Mesodermal cell (in vitro differentiated cells): ENCODE measurements around the gene OR7A17.

Experiments
- H3K27ac ChIP-seq: 2 replicates; pipeline ENCODE4 v1.7.0; 2013; ENCODE audit warnings: mild to moderate bottlenecking, low read depth, low read length, moderate library complexity; ENCODE audit not compliant: severe bottlenecking
- H3K36me3 ChIP-seq: 2 replicates; pipeline ENCODE4 v1.7.1; 2013; ENCODE audit warnings: mild to moderate bottlenecking, low read length, moderate library complexity; ENCODE audit not compliant: control insufficient read depth, insufficient read depth
- H3K4me1 ChIP-seq: one replicate; pipeline ENCODE4 v1.7.1; 2013; ENCODE audit warnings: mild to moderate bottlenecking, low read length; ENCODE audit not compliant: insufficient read depth, control insufficient read depth, poor library complexity, severe bottlenecking
- H3K4me3 ChIP-seq: 2 replicates; pipeline ENCODE4 v1.7.0; 2013; ENCODE audit warnings: low read length, control low read depth, mild to moderate bottlenecking; ENCODE audit not compliant: insufficient read depth, poor library complexity, severe bottlenecking; ENCODE audit errors: extremely low read depth
- H3K9me3 ChIP-seq: 2 replicates; pipeline ENCODE4 v1.7.1; 2013; ENCODE audit warnings: mild to moderate bottlenecking, low read length, moderate library complexity; ENCODE audit not compliant: control insufficient read depth
- WGBS, 2 experiments: methylation state at CpG; one replicate each; pipeline ENCODE4 v1.1.5; 2013; ENCODE audit warnings: missing lambda C conversion rate in 2 of 2; ENCODE audit not compliant: insufficient coverage in 2 of 2; 5-methylcytosine and 5-hydroxymethylcytosine counted together

The OR7A17 gene

DNA sequence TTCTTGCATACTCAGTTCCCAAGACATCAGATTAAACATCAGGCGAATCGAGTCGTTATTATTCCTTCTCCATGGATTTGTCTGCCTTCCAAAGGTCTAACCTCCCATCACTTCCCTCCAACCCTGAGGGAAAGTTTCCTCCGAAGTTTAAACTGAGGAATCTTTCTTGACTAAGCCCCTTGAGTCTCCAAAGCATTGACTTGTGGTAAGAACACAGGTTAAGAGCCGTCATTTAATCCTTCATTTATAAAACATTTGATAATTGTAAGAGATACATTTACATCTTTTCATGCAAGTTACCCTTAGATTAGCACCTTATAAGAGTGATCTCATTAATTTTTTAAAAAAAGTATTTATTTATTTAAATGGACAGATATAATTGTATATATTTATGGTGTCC, 37.1 kb downstream of the OR7A17 start, which contains the start of gene OR7A10:
TSS of gene OR7A10 (minus strand) at position 101 of the 400 bp plus-strand sequence. CDS start 7,045 bp downstream, outside the sequence.
- Histone ChIP-seq H3K9me3 (peaks cover 36% of the 10 kb centered on the region), H3K4me1 (no peaks in the 10 kb centered on the region), H3K4me3 (no peak within 1 kb of the TSS), H3K27ac (no peak within 1 kb of the TSS), H3K36me3 (no peaks in the 10 kb centered on the region)
- 89 to 90% methylated on average over 3 of the region's 5 CpGs for WGBS, 2 experiments

DNA sequence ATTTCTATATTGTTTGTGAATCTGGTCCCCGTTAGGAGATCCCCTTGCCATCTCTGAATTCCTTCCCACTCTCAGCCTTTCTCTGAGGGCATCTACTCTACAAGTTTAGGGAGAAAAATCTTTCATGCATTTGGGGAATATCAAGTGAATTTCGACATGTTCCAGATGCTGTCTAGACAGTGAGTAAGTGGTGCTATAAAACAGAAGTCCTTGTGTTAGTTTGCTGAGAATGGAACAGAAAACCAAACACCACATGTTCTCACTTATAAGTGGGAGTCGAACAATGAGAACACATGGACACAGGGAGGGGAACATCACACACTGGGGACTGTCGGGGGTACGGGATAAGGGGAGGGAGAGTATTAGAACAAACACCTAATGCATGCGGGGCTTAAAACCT, 42.4 kb downstream of the OR7A17 start:
- WGBS, 2 experiments, result 100% methylated on average over 1 of the region's 6 CpGs; no CpG with 5 or more reads in 1 of the 2 experiments
- no peak overlapping the region for H3K27ac ChIP-seq
- H3K4me1 ChIP-seq, result no peaks in the 10 kb centered on the region
- no peaks in the 10 kb centered on the region for H3K36me3 ChIP-seq
- no peak overlapping the region for H3K4me3 ChIP-seq
- peaks cover 37% of the 10 kb centered on the region for H3K9me3 ChIP-seq

DNA sequence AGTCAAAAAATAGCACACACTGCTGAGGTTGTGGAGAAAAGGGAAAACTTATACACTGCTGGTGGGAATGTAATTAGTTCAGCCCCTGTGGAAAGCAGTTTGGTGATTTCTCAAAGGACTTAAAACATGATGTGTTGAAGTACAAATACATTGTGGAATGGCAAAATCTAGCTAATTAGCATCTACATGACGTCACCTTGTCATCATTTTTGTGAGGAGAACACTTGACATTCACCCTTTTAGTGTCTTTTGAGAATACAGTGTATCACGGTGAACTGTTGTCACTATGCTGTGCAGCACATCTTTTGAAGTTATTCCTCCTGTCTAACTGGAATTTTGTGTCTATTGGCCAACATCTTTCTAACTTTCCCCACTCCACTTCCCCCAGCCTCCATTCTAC, 42.8 kb downstream of the OR7A17 start:
- Histone ChIP-seq H3K9me3 (peaks cover 33% of the 10 kb centered on the region), H3K4me3 (no peak overlapping the region), H3K36me3 (no peaks in the 10 kb centered on the region), H3K27ac (no peak overlapping the region), H3K4me1 (no peaks in the 10 kb centered on the region)
- 49 to 50% methylated on average over 2 of the region's 2 CpGs for WGBS, 2 experiments

DNA sequence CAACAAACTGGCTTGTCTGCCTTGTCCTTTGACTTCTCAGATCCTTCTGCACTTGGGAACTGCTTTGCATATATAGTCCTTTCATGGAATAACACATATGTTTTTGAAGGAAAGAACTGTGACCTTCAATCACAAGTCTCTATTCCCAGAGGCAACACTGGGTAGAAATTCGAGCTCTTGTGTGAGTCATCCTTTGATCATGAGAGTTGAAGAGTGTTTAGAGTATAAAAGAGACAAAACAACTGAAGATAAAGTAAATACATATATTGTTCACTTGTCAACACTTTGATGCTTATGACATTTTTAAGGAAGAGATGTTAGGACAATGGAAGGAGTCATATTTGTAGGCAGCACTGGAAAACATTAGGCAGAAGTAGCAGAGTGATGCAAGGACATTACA, 45.7 kb downstream of the OR7A17 start:
- Histone ChIP-seq H3K36me3 (no peaks in the 10 kb centered on the region), H3K9me3 (peaks cover 32% of the 10 kb centered on the region), H3K27ac (no peak overlapping the region), H3K4me3 (no peak overlapping the region), H3K4me1 (no peaks in the 10 kb centered on the region)
- whole genome bisulfite sequencing, 2 experiments, result no CpG with 5 or more reads among the region's 1 CpG

DNA sequence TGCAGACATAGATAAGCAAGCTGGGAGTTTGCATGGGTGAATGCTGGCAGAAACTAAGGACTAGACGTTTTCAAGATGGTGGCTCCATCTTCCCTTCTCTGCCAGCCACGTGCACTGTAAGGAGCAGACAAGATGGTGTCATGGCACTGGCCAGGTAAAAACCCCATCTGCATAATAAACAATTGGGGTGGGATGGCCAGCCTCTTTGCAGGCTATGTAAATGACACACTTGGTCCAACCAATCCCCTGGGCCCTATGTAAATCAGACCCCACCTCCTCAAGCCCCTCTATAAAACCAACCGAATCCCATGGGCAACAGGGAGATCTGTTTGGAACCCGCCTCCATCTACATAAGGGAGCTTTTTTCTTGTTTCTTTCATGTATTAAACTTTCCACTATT, 48.5 kb downstream of the OR7A17 start:
- Histone ChIP-seq H3K4me3 (no peak overlapping the region), H3K27ac (no peak overlapping the region), H3K9me3 (peaks cover 34% of the 10 kb centered on the region), H3K36me3 (no peaks in the 10 kb centered on the region), H3K4me1 (no peaks in the 10 kb centered on the region)
- WGBS, 2 experiments, result 38 to 54% methylated on average over 3 of the region's 4 CpGs

DNA sequence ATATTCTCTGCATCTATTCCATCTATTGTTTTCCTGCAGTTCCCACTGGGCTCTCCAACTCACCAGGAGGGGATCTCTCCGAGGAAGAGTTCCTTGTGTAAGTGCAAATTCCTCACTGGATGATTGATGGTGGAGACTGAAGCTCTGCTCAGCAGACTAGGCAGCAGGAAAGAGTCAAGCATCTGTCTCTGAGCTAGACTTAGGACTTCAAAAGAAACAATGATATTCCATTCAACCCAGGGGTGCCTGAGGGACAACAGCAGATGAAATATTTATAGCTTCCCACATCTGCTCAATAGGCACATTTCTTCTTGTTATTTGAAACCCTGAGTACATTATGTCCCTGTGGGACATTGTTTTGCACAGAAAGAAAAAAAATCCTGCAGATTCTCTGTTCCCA, 50.9 kb downstream of the OR7A17 start, which contains the start of the genes OR7A5 and OR7C1:
TSS of gene OR7A5 (minus strand) at position 175 of the 400 bp plus-strand sequence. CDS start 6,944 bp downstream, outside the sequence.
TSS of gene OR7C1 (minus strand) at position 175 of the 400 bp plus-strand sequence. CDS start 35,049 bp downstream, outside the sequence.
- WGBS, 2 experiments, result no CpG with 5 or more reads among the region's 1 CpG
- Histone ChIP-seq H3K4me1 (no peaks in the 10 kb centered on the region), H3K27ac (no peak within 1 kb of the TSS), H3K36me3 (no peaks in the 10 kb centered on the region), H3K9me3 (peaks cover 40% of the 10 kb centered on the region), H3K4me3 (no peak within 1 kb of the TSS)

DNA sequence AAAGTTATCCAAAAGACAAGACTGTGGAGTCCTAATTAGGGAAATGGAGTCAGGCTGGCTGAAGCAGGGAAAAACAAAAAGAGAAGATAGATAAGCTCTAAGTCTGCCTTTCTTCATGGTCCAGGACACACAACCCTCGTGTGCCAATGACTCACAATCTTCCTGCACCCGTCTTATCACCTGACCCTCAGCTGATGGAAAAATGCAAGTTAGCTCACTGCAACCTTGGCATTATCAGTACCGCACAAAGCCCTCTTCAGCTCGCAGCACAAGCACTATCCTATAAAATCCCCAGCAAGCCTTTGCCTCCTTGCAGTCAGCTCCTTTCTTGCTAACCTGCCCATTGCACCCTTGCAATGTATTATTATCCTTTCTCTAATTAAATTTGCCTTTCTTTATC, 55.2 kb downstream of the OR7A17 start:
- Histone ChIP-seq H3K4me3 (no peak overlapping the region), H3K4me1 (no peaks in the 10 kb centered on the region), H3K9me3 (peaks cover 49% of the 10 kb centered on the region), H3K27ac (no peak overlapping the region), H3K36me3 (no peaks in the 10 kb centered on the region)
- 54 to 63% methylated on average over 4 of the region's 4 CpGs for WGBS, 2 experiments
